Choroid plexus epithelial cell (primary cell): ENCODE measurements around the gene CXCL12.
A peak's percentile ranks its signal among the peaks of the same experiment; 100 is the strongest.

Experiments used
- DNase-seq: peaks from one replicate; pipeline ENCODE4 v3.0.0-alpha.2; 2010; ENCODE audit warnings: low read depth
- H3K4me3 ChIP-seq: 2 replicates; pipeline ENCODE4 v1.5.1; 2011; ENCODE audit warnings: low read depth, mild to moderate bottlenecking, control low read depth, low read length, moderate library complexity
- TF ChIP-seq, protein P1 (sequence below): conservative IDR thresholded peaks from 2 replicates; pipeline ENCODE4 v1.5.1; 2011; ENCODE audit warnings: low read depth, mild to moderate bottlenecking, control low read depth, inconsistent platforms, low read length, moderate library complexity

The CXCL12 gene

DNA sequence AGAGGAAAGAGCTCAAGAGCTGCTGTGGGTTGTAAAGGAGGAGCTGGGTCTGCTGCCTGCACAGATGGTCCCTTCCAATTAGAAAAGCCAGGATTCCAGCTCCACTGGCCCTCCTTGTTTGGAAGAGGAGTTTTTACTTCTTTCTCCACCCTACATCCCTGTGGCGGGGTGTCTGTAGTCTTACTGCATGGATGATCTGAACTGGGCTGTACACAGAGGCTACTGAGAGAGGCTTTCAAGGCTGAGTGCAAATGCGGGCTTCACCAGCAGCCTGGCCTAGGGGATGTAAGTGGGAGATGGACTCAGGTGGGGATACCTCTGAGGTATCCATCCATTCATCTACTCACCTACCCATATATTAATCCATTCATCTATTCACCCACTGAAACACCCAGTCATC lies 7.1 kb upstream of the CXCL12 start:
- TF ChIP-seq, protein P1, sequence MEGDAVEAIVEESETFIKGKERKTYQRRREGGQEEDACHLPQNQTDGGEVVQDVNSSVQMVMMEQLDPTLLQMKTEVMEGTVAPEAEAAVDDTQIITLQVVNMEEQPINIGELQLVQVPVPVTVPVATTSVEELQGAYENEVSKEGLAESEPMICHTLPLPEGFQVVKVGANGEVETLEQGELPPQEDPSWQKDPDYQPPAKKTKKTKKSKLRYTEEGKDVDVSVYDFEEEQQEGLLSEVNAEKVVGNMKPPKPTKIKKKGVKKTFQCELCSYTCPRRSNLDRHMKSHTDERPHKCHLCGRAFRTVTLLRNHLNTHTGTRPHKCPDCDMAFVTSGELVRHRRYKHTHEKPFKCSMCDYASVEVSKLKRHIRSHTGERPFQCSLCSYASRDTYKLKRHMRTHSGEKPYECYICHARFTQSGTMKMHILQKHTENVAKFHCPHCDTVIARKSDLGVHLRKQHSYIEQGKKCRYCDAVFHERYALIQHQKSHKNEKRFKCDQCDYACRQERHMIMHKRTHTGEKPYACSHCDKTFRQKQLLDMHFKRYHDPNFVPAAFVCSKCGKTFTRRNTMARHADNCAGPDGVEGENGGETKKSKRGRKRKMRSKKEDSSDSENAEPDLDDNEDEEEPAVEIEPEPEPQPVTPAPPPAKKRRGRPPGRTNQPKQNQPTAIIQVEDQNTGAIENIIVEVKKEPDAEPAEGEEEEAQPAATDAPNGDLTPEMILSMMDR = no peak
- H3K4me3 ChIP-seq = no peak overlapping the region
- no peak for DNase-seq

DNA sequence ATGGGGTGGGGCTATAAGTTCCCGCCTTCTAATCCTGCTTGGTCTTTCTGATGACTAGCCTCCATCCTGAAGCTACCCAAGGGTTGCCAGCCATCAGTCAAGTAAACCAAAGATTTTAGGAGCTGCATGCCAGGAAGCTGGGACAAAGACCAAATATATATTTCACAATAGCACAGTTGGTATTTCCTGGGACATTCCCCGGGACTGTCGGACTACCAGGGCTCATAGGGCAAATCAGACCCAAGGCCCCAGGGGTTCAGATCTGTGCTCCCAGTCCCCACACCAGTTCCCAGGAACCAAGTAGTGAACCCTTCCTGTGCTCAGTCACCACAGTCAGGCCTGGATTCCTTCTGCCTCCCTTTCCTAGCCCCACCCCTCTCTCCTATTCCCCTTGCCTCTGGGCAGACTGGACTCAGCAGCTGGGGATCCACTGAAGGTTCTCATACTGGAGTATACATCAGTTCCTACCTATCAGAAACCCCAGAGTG lies 5.7 kb upstream of the CXCL12 start:
- DNase-seq = no peak
- TF ChIP-seq, protein P1 = no peak
- no peak overlapping the region for H3K4me3 ChIP-seq

DNA sequence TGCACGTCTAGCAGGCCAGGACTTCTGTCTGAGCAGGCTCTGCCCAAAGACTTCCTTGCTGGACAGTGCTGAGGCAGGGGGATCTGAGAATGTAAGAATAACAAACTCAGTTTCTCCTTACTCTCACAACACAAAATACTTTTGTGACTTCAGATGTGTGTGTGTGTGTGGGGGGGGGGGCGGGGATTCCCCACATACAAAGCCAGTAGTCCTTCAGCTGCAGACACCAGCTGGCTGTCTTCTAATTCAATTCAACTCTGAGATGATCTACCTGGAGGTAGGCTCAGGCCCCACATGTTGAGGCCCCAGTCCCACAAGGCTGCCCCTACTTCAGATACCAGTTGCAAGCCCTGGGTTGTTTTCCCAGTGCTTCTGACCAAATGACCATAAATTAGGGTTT lies 4.7 kb upstream of the CXCL12 start:
- H3K4me3 ChIP-seq = no peak overlapping the region
- TF ChIP-seq, protein P1 = no peak
- no peak for DNase-seq

DNA sequence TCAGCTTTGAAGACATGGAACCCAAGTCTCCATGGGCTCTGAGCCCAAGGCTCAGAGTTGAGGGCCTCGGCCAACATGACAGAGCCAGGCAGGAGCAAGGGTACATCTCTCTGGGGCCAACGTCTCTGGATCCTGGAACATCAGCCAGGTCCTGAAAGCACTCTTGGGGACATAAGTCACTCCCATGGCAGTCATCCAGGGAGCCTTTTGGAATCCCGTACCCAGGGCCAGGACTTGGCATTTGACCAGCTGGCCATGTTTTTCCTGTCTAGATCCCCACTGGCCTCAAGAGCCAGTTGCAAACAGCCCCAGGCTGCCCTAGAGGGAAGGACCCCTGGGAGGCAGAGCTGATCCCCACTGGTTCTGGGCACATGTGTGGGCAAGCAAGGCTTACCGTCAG lies 4.3 kb upstream of the CXCL12 start:
- TF ChIP-seq, protein P1 = no peak
- no peak for DNase-seq
- no peak overlapping the region for H3K4me3 ChIP-seq

DNA sequence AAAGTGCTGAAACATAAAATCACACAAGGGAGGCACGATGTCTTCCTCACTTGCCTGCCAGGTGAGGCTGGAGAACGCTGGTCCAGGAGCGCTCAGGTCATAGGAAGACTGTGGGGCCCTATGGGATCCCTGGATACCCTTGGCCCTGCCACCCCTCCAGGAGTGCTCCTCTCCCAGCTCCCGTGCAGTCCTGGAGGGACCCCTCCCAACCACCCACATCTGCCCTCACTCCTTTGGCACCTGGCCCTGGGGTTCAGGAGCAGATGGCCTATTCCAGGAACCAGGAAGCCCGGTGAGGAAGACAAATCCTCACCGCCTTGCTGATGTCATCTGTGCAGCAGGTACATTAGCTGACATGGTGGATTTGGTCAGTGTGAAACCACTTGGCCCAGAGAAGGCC lies 3.7 kb upstream of the CXCL12 start:
- H3K4me3 ChIP-seq = no peak overlapping the region
- TF ChIP-seq, protein P1 = no peak
- no peak for DNase-seq

DNA sequence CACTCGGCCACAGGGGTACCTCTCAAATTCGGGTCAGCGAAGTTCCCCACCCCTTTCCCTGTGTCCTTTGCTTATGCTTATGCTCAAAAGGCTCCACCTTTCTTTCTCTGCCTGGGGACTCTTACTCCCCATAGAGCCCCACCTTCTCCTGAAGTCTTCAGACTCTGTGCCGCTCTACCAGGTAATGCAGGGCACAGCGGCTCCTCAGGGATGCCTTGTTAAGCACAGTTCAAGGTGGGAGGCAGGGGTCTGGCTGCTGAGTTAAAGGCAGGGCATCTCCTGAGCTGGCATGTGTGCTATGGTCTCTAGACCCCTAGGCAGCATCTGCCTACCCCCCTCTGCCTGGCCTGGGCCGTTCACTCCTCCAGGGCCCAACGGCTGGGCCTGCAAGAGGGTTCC lies 3.0 kb upstream of the CXCL12 start:
- no peak overlapping the region for H3K4me3 ChIP-seq
- TF ChIP-seq, protein P1 = no peak
- DNase-seq = no peak

DNA sequence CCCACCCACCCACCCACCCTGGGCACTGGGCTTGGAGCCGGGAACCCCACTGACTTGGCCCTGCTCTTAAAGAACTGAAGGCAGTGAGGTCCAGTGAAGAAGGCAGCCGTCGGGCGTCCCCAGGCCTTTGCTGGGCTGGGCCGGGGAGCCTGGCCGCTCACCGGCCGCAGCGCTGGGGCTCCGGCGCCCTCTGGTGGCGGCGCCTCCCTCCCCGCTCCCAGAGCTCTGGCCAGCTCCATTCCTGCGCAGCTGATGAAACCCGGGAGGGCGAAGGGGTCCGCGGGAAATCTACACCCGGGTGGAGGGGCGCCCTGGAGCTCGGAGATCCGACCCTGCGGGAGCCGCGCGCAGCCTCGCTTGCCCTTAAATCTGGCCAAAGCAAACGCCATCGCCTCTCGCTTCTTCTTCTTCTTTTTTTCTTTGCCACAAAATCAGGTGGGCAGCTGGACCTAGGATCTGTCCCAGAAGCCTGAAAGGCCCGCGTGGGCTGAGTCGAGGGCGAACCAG lies 1.7 kb upstream of the CXCL12 start:
- no peak overlapping the region for H3K4me3 ChIP-seq
- TF ChIP-seq, protein P1 = peak; percentile 74
- peak; percentile 73 for DNase-seq
